Endothelial cell of umbilical vein (primary cell): ENCODE measurements around the gene STIM1.

ENCODE experiments used
- CTCF ChIP-seq, 2 donors: IDR thresholded peaks; 1 replicate in 1 of 2; 2 replicates in 1 of 2; pipeline ENCODE4 v1.5.1; 2011; ENCODE audit warnings: low read length in 2 of 2, mild to moderate bottlenecking in 2 of 2, moderate library complexity in 2 of 2, control low read depth in 1 of 2, inconsistent platforms in 1 of 2, low read depth in 1 of 2; ENCODE audit not compliant: insufficient read depth in 1 of 2; ENCODE audit errors: extremely low read depth in 1 of 2
- EZH2 ChIP-seq: IDR thresholded peaks from 2 replicates; pipeline ENCODE4 v1.6.1; 2012; ENCODE audit warnings: borderline replicate concordance, low read depth, mild to moderate bottlenecking, moderate library complexity, low read length, inconsistent platforms; ENCODE audit not compliant: severe bottlenecking
- JUN ChIP-seq: IDR thresholded peaks from 2 replicates; pipeline ENCODE4 v1.6.1; 2011; ENCODE audit warnings: borderline replicate concordance, low read depth; ENCODE audit not compliant: insufficient read length, insufficient read depth
- MAX ChIP-seq: IDR thresholded peaks from 2 replicates; pipeline ENCODE4 v1.6.1; 2011; ENCODE audit not compliant: insufficient read depth, insufficient read length
- MYC ChIP-seq: IDR thresholded peaks from one replicate; pipeline ENCODE4 v1.6.1; 2011; ENCODE audit warnings: mild to moderate bottlenecking, low read depth, low read length
- POLR2A ChIP-seq: IDR thresholded peaks from 2 replicates; pipeline ENCODE4 v1.6.1; 2012; ENCODE audit warnings: low read depth, mild to moderate bottlenecking, control low read depth, low read length
- POLR2AphosphoS5 ChIP-seq: IDR thresholded peaks from 2 replicates; pipeline ENCODE4 v1.6.1; 2012; ENCODE audit warnings: low read depth, mild to moderate bottlenecking, control low read depth, low read length, moderate library complexity; ENCODE audit not compliant: insufficient read depth

GRCh38 chr11:3962406-3962840 lies 107.0 kb downstream of the STIM1 start:
- TF ChIP-seq POLR2A: no peak
- TF ChIP-seq JUN: no peak
- no peak for TF ChIP-seq CTCF (IDR thresholded peaks at IDR 0.05; ENCODE audit: extremely low read depth in 1 of 2, insufficient read depth in 1 of 2, low read depth in 1 of 2, low read length in 2 of 2)
- TF ChIP-seq MAX: no peak
- no peak for TF ChIP-seq EZH2
- no peak for TF ChIP-seq POLR2AphosphoS5
- TF ChIP-seq MYC: no peak
